ENCODE results near the gene FAM162A. TPM values are rescaled to one million over a fixed set of nuclear protein-coding genes. Genes with fewer than 3 reads are reported as not detected.

The FAM162A gene
- total RNA-seq, 1 experiment from 2014 or later: 83.9 TPM

- DNase-seq (ENCODE audit: low spot score) (no peak), ATAC-seq (no peak)
- Mint-ChIP-seq H3K4me3 (no peak overlapping the region), H3K27ac (no peak overlapping the region), H3K9me3 (peaks cover 23% of the 10 kb centered on the region), H3K36me3 (peaks cover 3% of the 10 kb centered on the region; the same call in 1 of the 2 replicates), H3K27me3 (ENCODE audit: low read depth) (peaks cover 5% of the 10 kb centered on the region), H3K4me1 (no peaks in the 10 kb centered on the region)
- POLR2A ChIA-PET: no interaction called here
- CTCF ChIA-PET: no interaction called here
- TF ChIP-seq ZNF121 (CRISPR knock-in tag; IDR thresholded peaks at IDR 0.05): peak; percentile 52; the same call in 1 of the 2 replicates
- TF ChIP-seq ETV6 (CRISPR knock-in tag; IDR thresholded peaks at IDR 0.05): no peak
These were observed 41.2 kb upstream of the FAM162A start for GRCh38 chr3:122342803-122343202.

DNA sequence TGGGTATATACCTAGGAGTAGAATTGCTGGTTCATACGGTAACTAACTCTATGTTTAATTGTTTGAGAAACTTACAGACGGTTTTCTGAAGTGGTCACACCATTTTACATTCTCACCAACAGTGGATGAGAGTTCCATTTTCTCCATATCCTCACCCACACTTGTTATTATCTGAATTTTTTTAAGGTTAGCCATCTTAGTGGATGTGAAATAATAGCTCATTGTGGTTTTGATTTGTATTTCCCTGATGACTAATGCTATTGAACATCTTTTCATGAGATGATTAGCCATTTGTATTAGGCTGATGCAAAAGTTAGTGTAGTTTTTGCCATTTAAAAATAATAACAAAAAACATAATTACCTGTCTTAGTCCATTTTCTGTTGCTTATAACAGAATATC, 40.3 kb upstream of the FAM162A start:
- no peaks in the 10 kb centered on the region for H3K4me1 Mint-ChIP-seq
- no peak for ATAC-seq
- H3K36me3 Mint-ChIP-seq: peaks cover 3% of the 10 kb centered on the region; the same call in 1 of the 2 replicates

More for the DNA sequence above, 40.3 kb upstream of the FAM162A start:
- no peak overlapping the region for H3K27ac Mint-ChIP-seq
- peaks cover 26% of the 10 kb centered on the region for H3K9me3 Mint-ChIP-seq
- no peak for DNase-seq (ENCODE audit: low spot score)
- TF ChIP-seq ELF4 (CRISPR knock-in tag; IDR thresholded peaks at IDR 0.05; ENCODE audit: low read depth) (no peak), STAT6 (CRISPR knock-in tag; conservative IDR thresholded peaks at IDR 0.05; ENCODE audit: low read depth) (no peak), ZNF138 (CRISPR knock-in tag; conservative IDR thresholded peaks at IDR 0.05) (no peak), ZNF263 (CRISPR knock-in tag; IDR thresholded peaks at IDR 0.05; ENCODE audit: low read depth) (no peak), ZNF281 (CRISPR knock-in tag; IDR thresholded peaks at IDR 0.05) (no peak), MXD4 (CRISPR knock-in tag; IDR thresholded peaks at IDR 0.05; ENCODE audit: borderline replicate concordance) (no peak), PREB (CRISPR knock-in tag; IDR thresholded peaks at IDR 0.05; ENCODE audit: borderline replicate concordance) (no peak), E2F4 (CRISPR knock-in tag; IDR thresholded peaks at IDR 0.05; ENCODE audit: borderline replicate concordance, low read depth) (no peak), GABPB1 (CRISPR knock-in tag; IDR thresholded peaks at IDR 0.05) (no peak), ZNF396 (CRISPR knock-in tag; IDR thresholded peaks at IDR 0.05; ENCODE audit: borderline replicate concordance) (no peak)
- TF ChIP-seq, protein P1, sequence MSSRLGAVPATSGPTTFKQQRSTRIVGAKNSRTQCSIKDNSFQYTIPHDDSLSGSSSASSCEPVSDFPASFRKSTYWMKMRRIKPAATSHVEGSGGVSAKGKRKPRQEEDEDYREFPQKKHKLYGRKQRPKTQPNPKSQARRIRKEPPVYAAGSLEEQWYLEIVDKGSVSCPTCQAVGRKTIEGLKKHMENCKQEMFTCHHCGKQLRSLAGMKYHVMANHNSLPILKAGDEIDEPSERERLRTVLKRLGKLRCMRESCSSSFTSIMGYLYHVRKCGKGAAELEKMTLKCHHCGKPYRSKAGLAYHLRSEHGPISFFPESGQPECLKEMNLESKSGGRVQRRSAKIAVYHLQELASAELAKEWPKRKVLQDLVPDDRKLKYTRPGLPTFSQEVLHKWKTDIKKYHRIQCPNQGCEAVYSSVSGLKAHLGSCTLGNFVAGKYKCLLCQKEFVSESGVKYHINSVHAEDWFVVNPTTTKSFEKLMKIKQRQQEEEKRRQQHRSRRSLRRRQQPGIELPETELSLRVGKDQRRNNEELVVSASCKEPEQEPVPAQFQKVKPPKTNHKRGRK (CRISPR knock-in tag; IDR thresholded peaks at IDR 0.05; ENCODE audit: borderline replicate concordance): no peak
- TF ChIP-seq, protein P2, sequence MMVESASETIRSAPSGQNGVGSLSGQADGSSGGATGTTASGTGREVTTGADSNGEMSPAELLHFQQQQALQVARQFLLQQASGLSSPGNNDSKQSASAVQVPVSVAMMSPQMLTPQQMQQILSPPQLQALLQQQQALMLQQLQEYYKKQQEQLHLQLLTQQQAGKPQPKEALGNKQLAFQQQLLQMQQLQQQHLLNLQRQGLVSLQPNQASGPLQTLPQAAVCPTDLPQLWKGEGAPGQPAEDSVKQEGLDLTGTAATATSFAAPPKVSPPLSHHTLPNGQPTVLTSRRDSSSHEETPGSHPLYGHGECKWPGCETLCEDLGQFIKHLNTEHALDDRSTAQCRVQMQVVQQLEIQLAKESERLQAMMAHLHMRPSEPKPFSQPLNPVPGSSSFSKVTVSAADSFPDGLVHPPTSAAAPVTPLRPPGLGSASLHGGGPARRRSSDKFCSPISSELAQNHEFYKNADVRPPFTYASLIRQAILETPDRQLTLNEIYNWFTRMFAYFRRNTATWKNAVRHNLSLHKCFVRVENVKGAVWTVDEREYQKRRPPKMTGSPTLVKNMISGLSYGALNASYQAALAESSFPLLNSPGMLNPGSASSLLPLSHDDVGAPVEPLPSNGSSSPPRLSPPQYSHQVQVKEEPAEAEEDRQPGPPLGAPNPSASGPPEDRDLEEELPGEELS (CRISPR knock-in tag; IDR thresholded peaks at IDR 0.05): no peak
- TF ChIP-seq, protein P3, sequence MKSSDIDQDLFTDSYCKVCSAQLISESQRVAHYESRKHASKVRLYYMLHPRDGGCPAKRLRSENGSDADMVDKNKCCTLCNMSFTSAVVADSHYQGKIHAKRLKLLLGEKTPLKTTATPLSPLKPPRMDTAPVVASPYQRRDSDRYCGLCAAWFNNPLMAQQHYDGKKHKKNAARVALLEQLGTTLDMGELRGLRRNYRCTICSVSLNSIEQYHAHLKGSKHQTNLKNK (CRISPR knock-in tag; IDR thresholded peaks at IDR 0.05): no peak
- ChIA-PET CTCF (no interaction called here), POLR2A (no interaction called here)
- peaks cover 7% of the 10 kb centered on the region for H3K27me3 Mint-ChIP-seq (ENCODE audit: low read depth)
- no peak overlapping the region for H3K4me3 Mint-ChIP-seq

All from WTC11 (cell line).